ENCODE measurements around the gene RXFP2.

DNA sequence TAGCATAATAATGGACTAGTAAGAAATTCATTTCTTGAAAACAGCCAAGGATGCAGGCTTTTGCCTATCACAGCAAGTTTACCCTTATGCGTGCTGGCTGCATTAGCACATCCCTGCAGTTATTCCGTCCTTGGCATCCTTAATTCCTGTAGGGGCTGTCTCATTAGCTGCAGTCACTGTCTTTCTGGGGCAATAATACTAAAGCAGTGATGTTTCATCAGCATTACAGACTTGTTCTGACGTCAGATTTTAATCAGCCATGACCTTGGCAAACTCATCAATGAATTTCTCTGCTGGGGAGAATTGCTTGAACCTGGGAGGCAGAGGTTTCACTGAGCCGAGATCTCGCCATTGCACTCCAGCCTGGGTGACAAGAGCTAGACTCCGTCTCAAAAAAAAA is 103.7 kb downstream of the RXFP2 start:
- TF ChIP-seq, protein P1, sequence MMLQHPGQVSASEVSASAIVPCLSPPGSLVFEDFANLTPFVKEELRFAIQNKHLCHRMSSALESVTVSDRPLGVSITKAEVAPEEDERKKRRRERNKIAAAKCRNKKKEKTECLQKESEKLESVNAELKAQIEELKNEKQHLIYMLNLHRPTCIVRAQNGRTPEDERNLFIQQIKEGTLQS (IDR thresholded peaks at IDR 0.05; ENCODE audit: borderline replicate concordance, extremely low read depth, low read depth, low read length): no peak
- TF ChIP-seq USF1 (IDR thresholded peaks at IDR 0.05; ENCODE audit: borderline replicate concordance, extremely low read length, insufficient read depth, low read depth, low read length): no peak
